CD4-positive, CD25-positive, alpha-beta regulatory T cell (primary cell): Measurements from ENCODE around the gene MESD. TPM values are rescaled to one million over a fixed set of nuclear protein-coding genes. Genes with fewer than 3 reads are reported as not detected.

Experiments
- ATAC-seq, 2 donors: fragments of 150-1000 bp; cut with Tn5 transposase; one replicate each; pipeline ENCODE4 v1.10.0; 2021; ENCODE audit warnings: low read depth in 2 of 2, moderate number of reproducible peaks in 2 of 2, moderate library complexity in 1 of 2
- DNase-seq, 3 donors: peaks; one replicate each; pipeline versions ENCODE4 v3.0.0 to v3.0.0-alpha.2; 2012 to 2022; ENCODE audit warnings: mixed read lengths in 1 of 3
- H3K27ac ChIP-seq: one replicate; pipeline ENCODE4 v1.7.0; 2013; ENCODE audit warnings: mild to moderate bottlenecking, low read length; ENCODE audit not compliant: insufficient read depth, poor library complexity, severe bottlenecking
- H3K27me3 ChIP-seq: one replicate; pipeline ENCODE4 v1.7.0; 2013; ENCODE audit warnings: low read length; ENCODE audit not compliant: control insufficient read depth, insufficient read depth
- H3K36me3 ChIP-seq: one replicate; pipeline ENCODE4 v1.7.0; 2013; ENCODE audit warnings: mild to moderate bottlenecking, low read length, moderate library complexity; ENCODE audit not compliant: control insufficient read depth, insufficient read depth
- H3K4me1 ChIP-seq: 2 replicates; pipeline ENCODE4 v1.7.0; 2013; ENCODE audit warnings: mild to moderate bottlenecking, low read length; ENCODE audit not compliant: insufficient read depth, control insufficient read depth, poor library complexity, severe bottlenecking
- H3K4me3 ChIP-seq: one replicate; pipeline ENCODE4 v1.7.0; 2013; ENCODE audit warnings: low read depth, mild to moderate bottlenecking, low read length, moderate library complexity
- H3K9me3 ChIP-seq, 2 experiments: 1 replicate in 1 of 2; 2 replicates in 1 of 2; pipeline ENCODE4 v1.7.0; 2013; ENCODE audit warnings: low read length in 2 of 2, mild to moderate bottlenecking in 1 of 2, moderate library complexity in 1 of 2; ENCODE audit not compliant: control insufficient read depth in 2 of 2
- H3K27ac Mint-ChIP-seq, 3 donors: one replicate each; pipeline ENCODE4 v1.8.0; 2020 to 2022; ENCODE audit warnings: mild to moderate bottlenecking in 3 of 3, mixed read lengths in 3 of 3, moderate library complexity in 2 of 3
- H3K27me3 Mint-ChIP-seq: one replicate; pipeline ENCODE4 v1.8.0; 2022; ENCODE audit warnings: mild to moderate bottlenecking, mixed read lengths
- H3K36me3 Mint-ChIP-seq: one replicate; pipeline ENCODE4 v1.8.0; 2020; ENCODE audit warnings: mixed read lengths
- H3K4me1 Mint-ChIP-seq, 4 donors: one replicate each; pipeline ENCODE4 v1.8.0; 2020 to 2022; ENCODE audit warnings: mixed read lengths in 4 of 4, mild to moderate bottlenecking in 1 of 4
- H3K4me3 Mint-ChIP-seq, 4 donors: one replicate each; pipeline ENCODE4 v1.8.0; 2020 to 2022; ENCODE audit warnings: mild to moderate bottlenecking in 4 of 4, mixed read lengths in 4 of 4, moderate library complexity in 3 of 4
- H3K9me3 Mint-ChIP-seq, 7 donors: one replicate each; pipeline ENCODE4 v1.8.0; 2020 to 2022; ENCODE audit warnings: mixed read lengths in 7 of 7, mild to moderate bottlenecking in 3 of 7, moderate library complexity in 2 of 7
- polyA plus RNA-seq, 4 donors: library from polyadenylated mRNA; unstranded; fragments of 300-500 nt; fragmentation: Illumina TruSeq; gene quantifications; one replicate each; pipeline ENCODE4 v1.2.3, GENCODE V29; 2021
- total RNA-seq: library from RNA; stranded (reverse); gene quantifications from one replicate; pipeline ENCODE4 v1.2.3, GENCODE V29; 2022

Gene MESD
- total and polyA plus RNA-seq, 5 donors from 2014 or later: 18.4 to 34.1 (median 29.7) TPM

GRCh38 chr15:80923668-80924067, 66.0 kb downstream of the MESD start:
- H3K4me1 Mint-ChIP-seq: peaks cover 0 to 14% (median 10%) of the 10 kb centered on the region in 4 donors
- Histone ChIP-seq H3K27me3 (no peaks in the 10 kb centered on the region), H3K9me3 (no peaks in the 10 kb centered on the region), H3K27ac (no peak overlapping the region), H3K36me3 (no peaks in the 10 kb centered on the region), H3K4me3 (no peak overlapping the region), H3K4me1 (no peaks in the 10 kb centered on the region)
- ATAC-seq (no peak), DNase-seq (no peak)
- no peak overlapping the region for H3K27ac Mint-ChIP-seq
- H3K36me3 Mint-ChIP-seq: peaks cover 14% of the 10 kb centered on the region
- no peaks in the 10 kb centered on the region for H3K9me3 Mint-ChIP-seq
- H3K27me3 Mint-ChIP-seq: no peaks in the 10 kb centered on the region
- H3K4me3 Mint-ChIP-seq: no peak overlapping the region

- Histone ChIP-seq H3K36me3 (no peaks in the 10 kb centered on the region), H3K9me3 (no peaks in the 10 kb centered on the region), H3K27ac (no peak overlapping the region), H3K27me3 (no peaks in the 10 kb centered on the region), H3K4me1 (no peaks in the 10 kb centered on the region), H3K4me3 (no peak overlapping the region)
- ATAC-seq (no peak), DNase-seq (no peak)
- H3K27me3 Mint-ChIP-seq: no peaks in the 10 kb centered on the region
- H3K27ac Mint-ChIP-seq: no peak overlapping the region
- peaks cover 0 to 14% (median 10%) of the 10 kb centered on the region in 4 donors for H3K4me1 Mint-ChIP-seq
- H3K36me3 Mint-ChIP-seq: peaks cover 14% of the 10 kb centered on the region
- no peaks in the 10 kb centered on the region for H3K9me3 Mint-ChIP-seq
- H3K4me3 Mint-ChIP-seq: no peak overlapping the region
Observed at GRCh38 chr15:80921736-80922410, 67.7 kb downstream of the MESD start.

DNA sequence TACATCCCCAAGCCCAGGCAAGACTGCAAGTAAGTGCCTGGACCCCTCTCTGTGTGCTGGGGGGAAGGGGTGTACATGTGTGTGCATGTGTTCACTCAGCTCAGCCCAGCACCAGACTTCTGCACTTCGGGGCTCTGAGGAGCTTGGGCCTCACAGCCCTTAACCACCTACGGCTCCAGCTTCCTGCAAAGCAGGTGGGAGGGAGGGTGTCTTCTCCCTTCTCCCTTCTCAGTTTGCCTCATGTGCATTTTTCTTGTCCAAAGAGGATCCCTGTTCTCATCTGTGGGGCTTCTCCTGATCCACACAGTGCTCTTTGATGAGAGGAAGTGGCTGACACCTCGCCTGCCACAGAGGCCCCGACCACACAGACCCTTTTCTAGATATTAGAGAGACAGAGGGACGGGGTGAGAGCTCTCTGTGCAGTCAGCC, 69.3 kb downstream of the MESD start:
- Histone ChIP-seq H3K4me1 (no peaks in the 10 kb centered on the region), H3K4me3 (no peak overlapping the region), H3K27me3 (no peaks in the 10 kb centered on the region), H3K36me3 (no peaks in the 10 kb centered on the region), H3K27ac (no peak overlapping the region), H3K9me3 (no peaks in the 10 kb centered on the region)
- Mint-ChIP-seq H3K27ac (peak overlapping the region in 1 of 3 donors; percentile 20), H3K27me3 (no peaks in the 10 kb centered on the region), H3K9me3 (no peaks in the 10 kb centered on the region), H3K4me1 (peaks cover 0 to 14% (median 10%) of the 10 kb centered on the region in 4 donors), H3K36me3 (peaks cover 9% of the 10 kb centered on the region), H3K4me3 (no peak overlapping the region)
- ATAC-seq (no peak), DNase-seq (peak in 1 of 3 donors; percentile 16)

- no peaks in the 10 kb centered on the region for H3K4me1 ChIP-seq
- peaks cover 8% of the 10 kb centered on the region for H3K36me3 Mint-ChIP-seq
- peak overlapping the region in 1 of 3 donors; percentile 75 for H3K27ac Mint-ChIP-seq
- DNase-seq (no peak), ATAC-seq (no peak)
- H3K27me3 ChIP-seq: no peaks in the 10 kb centered on the region
- H3K27me3 Mint-ChIP-seq: no peaks in the 10 kb centered on the region
- H3K4me1 Mint-ChIP-seq: peaks cover 0 to 14% (median 10%) of the 10 kb centered on the region in 4 donors
- no peaks in the 10 kb centered on the region for H3K9me3 Mint-ChIP-seq
- no peaks in the 10 kb centered on the region for H3K36me3 ChIP-seq
- H3K4me3 ChIP-seq: no peak overlapping the region
- H3K4me3 Mint-ChIP-seq: no peak overlapping the region
- H3K27ac ChIP-seq: no peak overlapping the region
- H3K9me3 ChIP-seq: no peaks in the 10 kb centered on the region
Observed at GRCh38 chr15:80918196-80918783, 71.3 kb downstream of the MESD start.

GRCh38 chr15:80916056-80916455, 73.6 kb downstream of the MESD start:
- no peak for DNase-seq
- no peak overlapping the region for H3K4me3 ChIP-seq
- no peak overlapping the region for H3K4me3 Mint-ChIP-seq
- no peaks in the 10 kb centered on the region for H3K9me3 ChIP-seq
- ATAC-seq: no peak
- no peak overlapping the region for H3K27ac Mint-ChIP-seq
- H3K9me3 Mint-ChIP-seq: no peaks in the 10 kb centered on the region
- H3K4me1 ChIP-seq: no peaks in the 10 kb centered on the region
- no peaks in the 10 kb centered on the region for H3K27me3 ChIP-seq
- H3K4me1 Mint-ChIP-seq: peaks cover 0 to 11% (median 8%) of the 10 kb centered on the region in 4 donors
- H3K27ac ChIP-seq: no peak overlapping the region
- no peaks in the 10 kb centered on the region for H3K36me3 ChIP-seq
- H3K36me3 Mint-ChIP-seq: peaks cover 5% of the 10 kb centered on the region
- H3K27me3 Mint-ChIP-seq: no peaks in the 10 kb centered on the region

GRCh38 chr15:80915472-80915871, 74.1 kb downstream of the MESD start:
- Mint-ChIP-seq H3K27ac (no peak overlapping the region), H3K4me3 (no peak overlapping the region), H3K4me1 (peaks cover 0 to 5% (median 2%) of the 10 kb centered on the region in 4 donors), H3K27me3 (no peaks in the 10 kb centered on the region), H3K36me3 (peaks cover 11% of the 10 kb centered on the region), H3K9me3 (no peaks in the 10 kb centered on the region)
- ATAC-seq (no peak), DNase-seq (no peak)
- Histone ChIP-seq H3K27ac (no peak overlapping the region), H3K27me3 (no peaks in the 10 kb centered on the region), H3K4me3 (no peak overlapping the region), H3K9me3 (no peaks in the 10 kb centered on the region), H3K36me3 (no peaks in the 10 kb centered on the region), H3K4me1 (no peaks in the 10 kb centered on the region)

GRCh38 chr15:80913541-80913940, 76.1 kb downstream of the MESD start:
- Mint-ChIP-seq H3K9me3 (peaks cover 0 to 1% (median 0%) of the 10 kb centered on the region in 7 donors), H3K27ac (no peak overlapping the region), H3K27me3 (no peaks in the 10 kb centered on the region), H3K36me3 (peaks cover 26% of the 10 kb centered on the region), H3K4me3 (no peak overlapping the region), H3K4me1 (no peaks in the 10 kb centered on the region)
- ATAC-seq (no peak), DNase-seq (no peak)
- no peaks in the 10 kb centered on the region for H3K9me3 ChIP-seq
- H3K4me1 ChIP-seq: no peaks in the 10 kb centered on the region
- no peak overlapping the region for H3K27ac ChIP-seq
- no peak overlapping the region for H3K4me3 ChIP-seq
- H3K27me3 ChIP-seq: no peaks in the 10 kb centered on the region
- peaks cover 5% of the 10 kb centered on the region for H3K36me3 ChIP-seq

- no peaks in the 10 kb centered on the region for H3K27me3 Mint-ChIP-seq
- peaks cover 26% of the 10 kb centered on the region for H3K36me3 Mint-ChIP-seq
- H3K36me3 ChIP-seq: peaks cover 5% of the 10 kb centered on the region
- no peak overlapping the region for H3K27ac ChIP-seq
- H3K4me3 Mint-ChIP-seq: no peak overlapping the region
- peaks cover 0 to 1% (median 0%) of the 10 kb centered on the region in 7 donors for H3K9me3 Mint-ChIP-seq
- DNase-seq (no peak), ATAC-seq (no peak)
- H3K27ac Mint-ChIP-seq: no peak overlapping the region
- no peaks in the 10 kb centered on the region for H3K4me1 ChIP-seq
- no peak overlapping the region for H3K4me3 ChIP-seq
- no peaks in the 10 kb centered on the region for H3K4me1 Mint-ChIP-seq
- H3K9me3 ChIP-seq: no peaks in the 10 kb centered on the region
- no peaks in the 10 kb centered on the region for H3K27me3 ChIP-seq
Observed at GRCh38 chr15:80912673-80913072, 76.9 kb downstream of the MESD start.
